Osteoblast (primary cell): ENCODE measurements around the gene KIRREL3. TPM values are rescaled to one million over a fixed set of nuclear protein-coding genes. Genes with fewer than 3 reads are reported as not detected.

Source experiments
- DNase-seq: peaks from one replicate; pipeline ENCODE4 v3.0.0; 2011; ENCODE audit warnings: low spot score, mixed read lengths; ENCODE audit not compliant: insufficient read length; ENCODE audit errors: missing footprints
- H2AFZ ChIP-seq: 2 replicates; pipeline ENCODE4 v1.6.0; 2011; ENCODE audit warnings: mild to moderate bottlenecking, low read length
- H3K27ac ChIP-seq: 2 replicates; pipeline ENCODE4 v1.5.1; 2011; ENCODE audit warnings: mild to moderate bottlenecking, low read depth, low read length, moderate library complexity
- H3K27me3 ChIP-seq: 2 replicates; pipeline ENCODE4 v1.6.0; 2012; ENCODE audit warnings: mild to moderate bottlenecking, control low read depth, inconsistent platforms, low read length, moderate library complexity; ENCODE audit not compliant: insufficient read depth
- H3K36me3 ChIP-seq: 2 replicates; pipeline ENCODE4 v1.5.1; 2011; ENCODE audit warnings: mild to moderate bottlenecking, low read length, control low read depth, moderate library complexity; ENCODE audit not compliant: insufficient read depth
- H3K4me1 ChIP-seq: 2 replicates; pipeline ENCODE4 v1.5.1; 2011; ENCODE audit warnings: mild to moderate bottlenecking, low read length, control low read depth, moderate library complexity; ENCODE audit not compliant: insufficient read depth
- H3K4me2 ChIP-seq: 2 replicates; pipeline ENCODE4 v1.6.0; 2011; ENCODE audit warnings: mild to moderate bottlenecking, low read length; ENCODE audit not compliant: insufficient read depth
- H3K4me3 ChIP-seq: fragments of 200-600 bp; sonication (generic); 3 replicates; pipeline ENCODE4 v1.5.1; 2012; ENCODE audit warnings: mild to moderate bottlenecking, low read length, inconsistent platforms; ENCODE audit not compliant: insufficient read depth
- H3K79me2 ChIP-seq: 2 replicates; pipeline ENCODE4 v1.6.0; 2012; ENCODE audit warnings: mild to moderate bottlenecking, low read length, control low read depth, inconsistent platforms; ENCODE audit not compliant: insufficient read depth
- H3K9me3 ChIP-seq: 2 replicates; pipeline ENCODE4 v1.5.1; 2011; ENCODE audit warnings: low read depth, low read length, control low read depth
- H4K20me1 ChIP-seq: 2 replicates; pipeline ENCODE4 v1.6.0; 2012; ENCODE audit warnings: mild to moderate bottlenecking, low read length, control low read depth; ENCODE audit not compliant: insufficient read depth
- total RNA-seq: library from RNA; depleted of rRNA; stranded (reverse); fragments of >200 nt; gene quantifications from 2 replicates; pipeline ENCODE4 v1.2.3, GENCODE V29; 2012
- TF ChIP-seq, protein P1 (sequence below): IDR thresholded peaks from 2 replicates; pipeline ENCODE4 v1.5.1; 2011; ENCODE audit warnings: mild to moderate bottlenecking, low read depth, low read length, moderate library complexity; ENCODE audit errors: extremely low read depth

The KIRREL3 gene
- total RNA-seq, 1 donor = 3.6 TPM

DNA sequence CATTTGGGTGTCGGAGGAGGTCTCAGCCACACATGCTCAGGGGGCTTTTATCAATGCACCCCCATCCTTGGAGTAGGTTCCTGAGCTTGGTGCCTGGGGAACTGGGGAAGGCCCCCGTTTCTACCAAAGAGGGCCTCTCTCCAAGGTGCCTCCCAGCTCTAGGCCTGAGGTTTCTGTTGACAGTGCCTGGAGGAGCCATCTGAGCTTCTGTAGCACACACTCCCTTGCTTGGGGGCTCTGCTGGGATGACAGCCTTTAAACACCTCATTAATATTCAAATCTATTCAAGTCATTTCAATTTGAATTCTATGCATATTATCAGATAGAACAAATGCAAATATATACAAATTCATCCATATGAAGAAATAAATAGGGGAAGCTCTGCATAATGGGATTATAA lies 18.9 kb downstream of the KIRREL3 start:
- H3K27me3 ChIP-seq = no peaks in the 10 kb centered on the region
- TF ChIP-seq, protein P1, sequence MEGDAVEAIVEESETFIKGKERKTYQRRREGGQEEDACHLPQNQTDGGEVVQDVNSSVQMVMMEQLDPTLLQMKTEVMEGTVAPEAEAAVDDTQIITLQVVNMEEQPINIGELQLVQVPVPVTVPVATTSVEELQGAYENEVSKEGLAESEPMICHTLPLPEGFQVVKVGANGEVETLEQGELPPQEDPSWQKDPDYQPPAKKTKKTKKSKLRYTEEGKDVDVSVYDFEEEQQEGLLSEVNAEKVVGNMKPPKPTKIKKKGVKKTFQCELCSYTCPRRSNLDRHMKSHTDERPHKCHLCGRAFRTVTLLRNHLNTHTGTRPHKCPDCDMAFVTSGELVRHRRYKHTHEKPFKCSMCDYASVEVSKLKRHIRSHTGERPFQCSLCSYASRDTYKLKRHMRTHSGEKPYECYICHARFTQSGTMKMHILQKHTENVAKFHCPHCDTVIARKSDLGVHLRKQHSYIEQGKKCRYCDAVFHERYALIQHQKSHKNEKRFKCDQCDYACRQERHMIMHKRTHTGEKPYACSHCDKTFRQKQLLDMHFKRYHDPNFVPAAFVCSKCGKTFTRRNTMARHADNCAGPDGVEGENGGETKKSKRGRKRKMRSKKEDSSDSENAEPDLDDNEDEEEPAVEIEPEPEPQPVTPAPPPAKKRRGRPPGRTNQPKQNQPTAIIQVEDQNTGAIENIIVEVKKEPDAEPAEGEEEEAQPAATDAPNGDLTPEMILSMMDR = no peak
- no peak overlapping the region for H3K4me3 ChIP-seq
- no peak overlapping the region for H2AFZ ChIP-seq
- H4K20me1 ChIP-seq = peaks cover 13% of the 10 kb centered on the region
- no peak overlapping the region for H3K4me2 ChIP-seq
- H3K9me3 ChIP-seq = no peaks in the 10 kb centered on the region
- no peaks in the 10 kb centered on the region for H3K36me3 ChIP-seq
- peaks cover 70% of the 10 kb centered on the region for H3K79me2 ChIP-seq
- no peaks in the 10 kb centered on the region for H3K4me1 ChIP-seq
- DNase-seq = no peak
- no peak overlapping the region for H3K27ac ChIP-seq

DNA sequence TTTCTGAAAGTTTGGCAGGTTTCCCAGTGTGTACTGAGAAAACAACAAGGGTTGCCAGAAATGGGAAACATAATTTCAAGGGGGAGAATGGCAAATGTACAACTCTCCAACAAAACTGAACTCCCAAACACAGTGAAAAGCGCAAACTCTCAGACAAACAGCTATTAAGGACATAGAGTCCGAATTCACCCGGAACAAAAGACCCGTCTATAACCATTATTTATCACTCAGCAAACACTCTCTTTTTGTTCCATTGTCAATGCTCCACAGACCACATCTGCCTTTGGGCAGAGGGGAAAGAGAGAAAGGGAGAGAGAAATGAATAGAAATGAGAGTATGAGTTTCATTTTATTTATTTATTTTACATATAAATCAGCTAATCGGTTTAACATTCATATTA lies 21.7 kb downstream of the KIRREL3 start:
- DNase-seq = no peak
- no peak overlapping the region for H2AFZ ChIP-seq
- no peaks in the 10 kb centered on the region for H3K36me3 ChIP-seq
- no peak overlapping the region for H3K27ac ChIP-seq
- no peaks in the 10 kb centered on the region for H3K9me3 ChIP-seq
- TF ChIP-seq, protein P1 = no peak
- H3K4me2 ChIP-seq = no peak overlapping the region
- H3K27me3 ChIP-seq = no peaks in the 10 kb centered on the region
- peaks cover 45% of the 10 kb centered on the region for H3K79me2 ChIP-seq
- no peaks in the 10 kb centered on the region for H3K4me1 ChIP-seq
- H4K20me1 ChIP-seq = peaks cover 9% of the 10 kb centered on the region
- no peak overlapping the region for H3K4me3 ChIP-seq

DNA sequence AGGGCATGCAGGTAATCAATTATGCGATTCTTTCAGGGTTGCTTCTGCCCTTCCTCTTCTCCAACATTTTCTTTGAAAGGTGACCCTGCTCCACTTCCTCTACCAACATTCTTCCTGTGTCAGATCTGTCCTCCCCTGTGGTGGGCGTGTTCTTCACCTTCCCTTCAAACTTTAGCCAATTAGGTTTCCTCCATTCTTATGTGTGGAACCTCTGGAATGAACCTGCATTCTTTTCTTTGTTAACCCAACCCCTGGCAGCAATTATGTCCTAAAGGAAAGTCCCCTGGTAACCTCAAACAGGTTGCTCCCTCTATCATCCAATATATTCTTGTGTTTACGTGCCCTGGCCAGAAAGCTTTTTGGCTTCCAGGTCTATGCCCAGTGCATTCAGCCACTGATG lies 22.4 kb downstream of the KIRREL3 start:
- H3K79me2 ChIP-seq = peaks cover 38% of the 10 kb centered on the region
- no peak for DNase-seq
- H3K27ac ChIP-seq = no peak overlapping the region
- TF ChIP-seq, protein P1 = no peak
- H3K4me3 ChIP-seq = no peak overlapping the region
- no peaks in the 10 kb centered on the region for H3K27me3 ChIP-seq
- H4K20me1 ChIP-seq = peaks cover 9% of the 10 kb centered on the region
- no peaks in the 10 kb centered on the region for H3K36me3 ChIP-seq
- H2AFZ ChIP-seq = no peak overlapping the region
- no peak overlapping the region for H3K4me2 ChIP-seq
- no peaks in the 10 kb centered on the region for H3K9me3 ChIP-seq
- H3K4me1 ChIP-seq = no peaks in the 10 kb centered on the region

DNA sequence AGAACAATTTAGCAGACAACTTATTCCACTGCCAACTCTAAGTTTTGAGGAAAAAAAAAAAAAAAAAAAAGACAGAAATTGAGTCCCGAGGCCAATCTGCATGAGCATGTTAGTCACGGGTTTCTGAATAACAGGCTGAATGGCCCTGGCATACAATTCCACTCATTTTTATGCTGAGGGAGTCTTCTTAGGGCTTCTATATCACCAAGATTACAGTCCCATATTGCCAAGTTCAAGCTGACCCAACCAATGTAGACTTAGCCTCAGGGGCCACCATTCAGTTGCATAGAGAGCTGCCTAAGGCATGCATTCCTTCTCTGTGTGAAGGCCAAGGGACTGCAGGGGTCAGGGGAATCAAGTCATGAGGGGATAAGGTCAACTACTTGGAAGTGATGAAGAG lies 27.5 kb downstream of the KIRREL3 start:
- Histone ChIP-seq H4K20me1 (no peaks in the 10 kb centered on the region), H3K36me3 (peaks cover 4% of the 10 kb centered on the region), H3K27me3 (no peaks in the 10 kb centered on the region), H3K27ac (no peak overlapping the region), H3K79me2 (peaks cover 5% of the 10 kb centered on the region), H2AFZ (no peak overlapping the region), H3K9me3 (peaks cover 3% of the 10 kb centered on the region), H3K4me1 (peaks cover 8% of the 10 kb centered on the region), H3K4me2 (no peak overlapping the region), H3K4me3 (no peak overlapping the region)
- no peak for DNase-seq
- TF ChIP-seq, protein P1 = no peak
